LNCaP clone FGC (cell line): ENCODE results near the gene SFXN5.

Experiments used
- DNase-seq: peaks from one replicate; pipeline ENCODE4 v3.0.0-alpha.2; 2011; ENCODE audit warnings: low read depth
- H3K4me3 ChIP-seq: 2 replicates; pipeline ENCODE4 v1.5.1; 2011; ENCODE audit warnings: mild to moderate bottlenecking, low read depth, low read length, control low read depth
- CTCF ChIP-seq: IDR thresholded peaks from 2 replicates; pipeline ENCODE4 v1.5.1; 2012; ENCODE audit warnings: mild to moderate bottlenecking; ENCODE audit not compliant: control insufficient read depth, insufficient read depth; ENCODE audit errors: extremely low read depth

SFXN5 gene

GRCh38 chr2:72985136-72985535 lies 86.4 kb downstream of the SFXN5 start:
- no peak for TF ChIP-seq CTCF
- H3K4me3 ChIP-seq = no peak overlapping the region
- DNase-seq = no peak

- no peak overlapping the region for H3K4me3 ChIP-seq
- no peak for DNase-seq
- no peak for TF ChIP-seq CTCF
These were observed 87.3 kb downstream of the SFXN5 start for GRCh38 chr2:72984172-72984671.

- H3K4me3 ChIP-seq = no peak overlapping the region
- TF ChIP-seq CTCF = no peak
- DNase-seq = no peak
These were observed 87.9 kb downstream of the SFXN5 start for GRCh38 chr2:72983500-72984161.

- no peak for TF ChIP-seq CTCF
- no peak overlapping the region for H3K4me3 ChIP-seq
These were observed 88.6 kb downstream of the SFXN5 start for GRCh38 chr2:72982781-72983499.

GRCh38 chr2:72982219-72982618 lies 89.3 kb downstream of the SFXN5 start:
- no peak for TF ChIP-seq CTCF
- no peak overlapping the region for H3K4me3 ChIP-seq
- DNase-seq = no peak

More at GRCh38 chr2:72982781-72983499, 88.6 kb downstream of the SFXN5 start:
- DNase-seq = no peak

GRCh38 chr2:72981536-72981935 lies 90.0 kb downstream of the SFXN5 start:
- no peak for TF ChIP-seq CTCF
- no peak for DNase-seq
- no peak overlapping the region for H3K4me3 ChIP-seq
